Measurements from ENCODE around the gene CTCFL.
A peak's percentile ranks its signal among the peaks of the same experiment; 100 is the strongest.

CTCFL gene

DNA sequence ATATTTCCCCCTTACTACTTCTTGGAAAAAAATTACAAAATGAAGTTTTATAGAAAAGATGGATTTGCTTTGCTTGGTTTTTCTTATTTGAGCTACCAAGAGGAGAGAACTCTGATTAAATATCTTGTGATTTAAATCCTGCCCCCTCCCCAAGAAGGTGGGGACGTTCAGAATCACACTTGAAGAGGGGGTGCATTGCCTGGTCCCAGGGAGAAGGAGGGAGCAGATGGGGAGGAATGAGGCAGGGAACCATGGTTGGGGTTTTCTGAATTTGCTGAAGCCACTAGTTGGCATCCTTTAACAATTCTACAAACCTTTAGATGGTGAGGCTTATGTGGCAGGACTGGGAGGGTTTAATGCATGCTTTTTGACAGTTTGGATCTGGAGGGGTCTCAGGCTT lies 41.5 kb upstream of the CTCFL start:
- Histone ChIP-seq H3K36me3 (ENCODE audit: control insufficient read depth in 1 of 2, insufficient read depth in 2 of 2, low read length in 2 of 2) (no peaks in the 10 kb centered on the region), H3K27ac (ENCODE audit: low read length) (no peak overlapping the region), H3K9me3 (ENCODE audit: control insufficient read depth in 1 of 2, low read length in 2 of 2) (no peaks in the 10 kb centered on the region), H3K4me1 (ENCODE audit: control insufficient read depth in 1 of 2, insufficient read depth in 2 of 2, low read length in 2 of 2) (no peaks in the 10 kb centered on the region), H3K4me3 (ENCODE audit: low read depth in 1 of 2, low read length in 2 of 2) (no peak overlapping the region), H3K27me3 (ENCODE audit: low read depth, low read length) (no peaks in the 10 kb centered on the region)

DNA sequence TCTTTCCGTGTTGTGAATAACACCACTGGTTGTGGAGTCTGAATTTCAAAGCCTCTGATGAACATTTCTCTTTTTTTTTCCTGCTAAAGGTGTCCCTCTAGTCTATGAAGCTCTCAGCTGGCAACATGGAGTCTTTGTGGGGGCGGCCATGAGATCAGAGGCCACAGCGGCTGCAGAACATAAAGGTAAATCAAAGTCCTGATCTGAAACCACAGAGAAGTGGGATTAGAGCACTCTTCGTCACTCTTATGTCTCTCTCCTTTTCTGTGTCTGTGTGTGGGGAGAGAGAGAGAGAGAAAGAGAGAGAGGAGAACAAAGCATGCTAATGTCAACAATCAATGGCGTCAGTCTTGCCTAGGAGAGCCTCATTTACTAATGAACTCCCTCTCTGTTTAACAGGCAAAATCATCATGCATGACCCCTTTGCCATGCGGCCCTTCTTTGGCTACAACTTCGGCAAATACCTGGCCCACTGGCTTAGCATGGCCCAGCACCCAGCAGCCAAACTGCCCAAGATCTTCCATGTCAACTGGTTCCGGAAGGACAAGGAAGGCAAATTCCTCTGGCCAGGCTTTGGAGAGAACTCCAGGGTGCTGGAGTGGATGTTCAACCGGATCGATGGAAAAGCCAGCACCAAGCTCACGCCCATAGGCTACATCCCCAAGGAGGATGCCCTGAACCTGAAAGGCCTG lies 40.2 kb upstream of the CTCFL start:
- H3K27ac ChIP-seq (ENCODE audit: low read length): no peak overlapping the region
- no peak overlapping the region for H3K4me3 ChIP-seq (ENCODE audit: low read depth in 1 of 2, low read length in 2 of 2)

DNA sequence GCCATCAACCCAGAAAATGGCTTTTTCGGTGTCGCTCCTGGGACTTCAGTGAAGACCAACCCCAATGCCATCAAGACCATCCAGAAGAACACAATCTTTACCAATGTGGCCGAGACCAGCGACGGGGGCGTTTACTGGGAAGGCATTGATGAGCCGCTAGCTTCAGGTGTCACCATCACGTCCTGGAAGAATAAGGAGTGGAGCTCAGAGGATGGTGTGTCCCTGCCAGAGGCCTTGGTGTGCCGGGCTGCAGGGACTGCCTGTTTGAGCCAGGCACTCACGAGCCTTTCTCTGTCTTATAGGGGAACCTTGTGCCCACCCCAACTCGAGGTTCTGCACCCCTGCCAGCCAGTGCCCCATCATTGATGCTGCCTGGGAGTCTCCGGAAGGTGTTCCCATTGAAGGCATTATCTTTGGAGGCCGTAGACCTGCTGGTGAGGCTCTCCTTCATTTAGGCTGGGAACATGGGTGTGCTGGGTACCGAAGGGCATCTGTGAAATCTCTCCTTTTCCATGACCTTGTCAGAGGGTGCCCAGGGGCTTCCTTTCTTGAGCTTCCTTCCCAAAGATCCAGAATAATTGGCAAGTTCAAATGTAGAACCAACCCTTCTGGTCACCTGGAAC lies 39.4 kb upstream of the CTCFL start:
- H3K4me3 ChIP-seq (ENCODE audit: low read depth in 1 of 2, low read length in 2 of 2): no peak overlapping the region
- H3K27ac ChIP-seq (ENCODE audit: low read length): no peak overlapping the region
- H3K27me3 ChIP-seq (ENCODE audit: low read depth, low read length): no peaks in the 10 kb centered on the region
- H3K4me1 ChIP-seq (ENCODE audit: control insufficient read depth in 1 of 2, insufficient read depth in 2 of 2, low read length in 2 of 2): no peaks in the 10 kb centered on the region
- H3K36me3 ChIP-seq (ENCODE audit: control insufficient read depth in 1 of 2, insufficient read depth in 2 of 2, low read length in 2 of 2): no peaks in the 10 kb centered on the region
- no peaks in the 10 kb centered on the region for H3K9me3 ChIP-seq (ENCODE audit: control insufficient read depth in 1 of 2, low read length in 2 of 2)

More for the DNA sequence above, 40.2 kb upstream of the CTCFL start:
- H3K27me3 ChIP-seq (ENCODE audit: low read depth, low read length): no peaks in the 10 kb centered on the region
- no peaks in the 10 kb centered on the region for H3K9me3 ChIP-seq (ENCODE audit: control insufficient read depth in 1 of 2, low read length in 2 of 2)
- no peaks in the 10 kb centered on the region for H3K36me3 ChIP-seq (ENCODE audit: control insufficient read depth in 1 of 2, insufficient read depth in 2 of 2, low read length in 2 of 2)
- H3K4me1 ChIP-seq (ENCODE audit: control insufficient read depth in 1 of 2, insufficient read depth in 2 of 2, low read length in 2 of 2): no peaks in the 10 kb centered on the region

GRCh38 chr20:57563522-57563921 lies 38.6 kb upstream of the CTCFL start:
- no peaks in the 10 kb centered on the region for H3K4me1 ChIP-seq (ENCODE audit: control insufficient read depth in 1 of 2, insufficient read depth in 2 of 2, low read length in 2 of 2)
- no peaks in the 10 kb centered on the region for H3K27me3 ChIP-seq (ENCODE audit: low read depth, low read length)
- no peaks in the 10 kb centered on the region for H3K9me3 ChIP-seq (ENCODE audit: control insufficient read depth in 1 of 2, low read length in 2 of 2)
- H3K27ac ChIP-seq (ENCODE audit: low read length): no peak overlapping the region
- H3K36me3 ChIP-seq (ENCODE audit: control insufficient read depth in 1 of 2, insufficient read depth in 2 of 2, low read length in 2 of 2): no peaks in the 10 kb centered on the region
- no peak overlapping the region for H3K4me3 ChIP-seq (ENCODE audit: low read depth in 1 of 2, low read length in 2 of 2)

GRCh38 chr20:57562541-57563465 lies 37.9 kb upstream of the CTCFL start:
- Histone ChIP-seq H3K27ac (ENCODE audit: low read length) (peak overlapping the region; percentile 72), H3K27me3 (ENCODE audit: low read depth, low read length) (no peaks in the 10 kb centered on the region), H3K4me3 (ENCODE audit: low read depth in 1 of 2, low read length in 2 of 2) (no peak overlapping the region), H3K9me3 (ENCODE audit: control insufficient read depth in 1 of 2, low read length in 2 of 2) (no peaks in the 10 kb centered on the region), H3K36me3 (ENCODE audit: control insufficient read depth in 1 of 2, insufficient read depth in 2 of 2, low read length in 2 of 2) (no peaks in the 10 kb centered on the region), H3K4me1 (ENCODE audit: control insufficient read depth in 1 of 2, insufficient read depth in 2 of 2, low read length in 2 of 2) (no peaks in the 10 kb centered on the region)

GRCh38 chr20:57561356-57562279 lies 36.7 kb upstream of the CTCFL start:
- H3K27me3 ChIP-seq (ENCODE audit: low read depth, low read length): no peaks in the 10 kb centered on the region
- no peaks in the 10 kb centered on the region for H3K36me3 ChIP-seq (ENCODE audit: control insufficient read depth in 1 of 2, insufficient read depth in 2 of 2, low read length in 2 of 2)
- H3K4me1 ChIP-seq (ENCODE audit: control insufficient read depth in 1 of 2, insufficient read depth in 2 of 2, low read length in 2 of 2): no peaks in the 10 kb centered on the region
- no peaks in the 10 kb centered on the region for H3K9me3 ChIP-seq (ENCODE audit: control insufficient read depth in 1 of 2, low read length in 2 of 2)
- peak overlapping the region; percentile 72 for H3K27ac ChIP-seq (ENCODE audit: low read length)
- peak overlapping the region in 1 of 2 donors; percentile 49 for H3K4me3 ChIP-seq (ENCODE audit: low read depth in 1 of 2, low read length in 2 of 2)

GRCh38 chr20:57560554-57561355 lies 35.8 kb upstream of the CTCFL start, which contains the start of gene PCK1:
Gene PCK1 (plus strand): TSS chr20:57561110. CDS start chr20:57561412, 302 bp downstream.
- H3K27me3 ChIP-seq (ENCODE audit: low read depth, low read length): no peaks in the 10 kb centered on the region
- H3K36me3 ChIP-seq (ENCODE audit: control insufficient read depth in 1 of 2, insufficient read depth in 2 of 2, low read length in 2 of 2): no peaks in the 10 kb centered on the region
- H3K9me3 ChIP-seq (ENCODE audit: control insufficient read depth in 1 of 2, low read length in 2 of 2): no peaks in the 10 kb centered on the region
- peak within 1 kb of the TSS in 1 of 2 donors; percentile 49 for H3K4me3 ChIP-seq (ENCODE audit: low read depth in 1 of 2, low read length in 2 of 2)
- H3K27ac ChIP-seq (ENCODE audit: low read length): peak within 1 kb of the TSS; percentile 72
- H3K4me1 ChIP-seq (ENCODE audit: control insufficient read depth in 1 of 2, insufficient read depth in 2 of 2, low read length in 2 of 2): no peaks in the 10 kb centered on the region

DNA sequence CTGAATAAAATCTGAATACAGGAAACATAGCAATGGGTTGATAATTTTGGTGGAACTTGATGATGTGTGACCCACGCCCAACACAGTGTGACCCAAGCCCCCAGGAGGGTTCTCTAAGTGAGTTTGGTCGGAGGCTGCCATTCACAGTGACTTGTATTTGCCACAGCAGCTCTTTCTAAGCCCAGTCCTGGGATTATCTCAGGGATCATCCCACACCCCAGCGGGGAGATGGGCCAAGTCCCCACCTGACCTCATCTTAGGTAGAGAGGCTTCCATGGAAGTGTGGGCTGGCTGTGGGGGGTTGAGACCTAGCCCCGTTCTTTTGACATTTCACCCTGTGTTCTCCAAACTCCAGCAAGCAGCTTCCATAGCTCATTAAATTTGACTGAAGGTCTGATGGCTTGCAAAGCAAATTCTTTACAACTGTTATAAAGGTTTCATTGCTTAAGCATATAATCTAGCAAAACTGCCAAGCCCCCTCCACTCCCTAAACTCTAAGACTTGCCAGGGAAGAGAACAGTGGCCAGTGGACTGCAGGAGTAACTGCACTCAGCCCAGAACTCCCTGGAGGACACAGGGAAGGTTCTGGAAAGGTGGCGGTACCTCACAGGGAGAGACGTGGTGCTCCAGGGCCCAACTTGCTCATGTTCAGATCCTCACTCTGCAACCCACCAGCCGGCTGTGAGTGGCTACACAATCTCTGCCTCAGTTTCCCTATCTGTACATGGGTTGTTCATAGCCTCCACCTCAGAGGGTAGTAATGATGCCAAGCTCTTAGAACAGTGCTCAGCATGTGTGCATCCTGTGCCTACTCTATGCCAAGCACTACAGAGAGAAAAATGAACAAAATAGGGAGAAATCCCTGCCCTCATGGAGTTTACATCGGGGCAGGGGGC lies 35.0 kb upstream of the CTCFL start:
- H3K27ac ChIP-seq (ENCODE audit: low read length): no peak overlapping the region
- no peaks in the 10 kb centered on the region for H3K27me3 ChIP-seq (ENCODE audit: low read depth, low read length)
- no peaks in the 10 kb centered on the region for H3K9me3 ChIP-seq (ENCODE audit: control insufficient read depth in 1 of 2, low read length in 2 of 2)
- H3K4me1 ChIP-seq (ENCODE audit: control insufficient read depth in 1 of 2, insufficient read depth in 2 of 2, low read length in 2 of 2): no peaks in the 10 kb centered on the region
- no peaks in the 10 kb centered on the region for H3K36me3 ChIP-seq (ENCODE audit: control insufficient read depth in 1 of 2, insufficient read depth in 2 of 2, low read length in 2 of 2)
- H3K4me3 ChIP-seq (ENCODE audit: low read depth in 1 of 2, low read length in 2 of 2): no peak overlapping the region

DNA sequence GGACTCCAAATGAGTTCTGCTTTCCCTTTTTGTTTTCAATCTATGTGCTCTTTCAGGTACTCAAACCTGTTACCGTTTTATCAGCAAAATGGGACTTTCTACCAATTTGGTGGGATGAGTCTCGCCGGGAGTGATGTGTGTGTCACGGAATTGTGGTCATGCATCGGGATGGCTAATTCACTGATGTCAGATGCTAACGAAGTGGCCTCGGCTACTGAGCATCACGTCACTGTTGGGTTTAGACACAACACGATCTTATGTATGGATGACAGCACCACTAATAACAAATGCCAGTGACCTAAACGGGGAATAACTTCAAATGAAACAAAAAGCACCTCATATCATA lies 34.3 kb upstream of the CTCFL start:
- H3K4me3 ChIP-seq (ENCODE audit: low read depth in 1 of 2, low read length in 2 of 2): no peak overlapping the region
- H3K27me3 ChIP-seq (ENCODE audit: low read depth, low read length): no peaks in the 10 kb centered on the region
- no peaks in the 10 kb centered on the region for H3K4me1 ChIP-seq (ENCODE audit: control insufficient read depth in 1 of 2, insufficient read depth in 2 of 2, low read length in 2 of 2)
- H3K27ac ChIP-seq (ENCODE audit: low read length): no peak overlapping the region
- no peaks in the 10 kb centered on the region for H3K9me3 ChIP-seq (ENCODE audit: control insufficient read depth in 1 of 2, low read length in 2 of 2)
- no peaks in the 10 kb centered on the region for H3K36me3 ChIP-seq (ENCODE audit: control insufficient read depth in 1 of 2, insufficient read depth in 2 of 2, low read length in 2 of 2)

All from muscle layer of duodenum (tissue), 2 donors.